Activated CD4-positive, alpha-beta T cell treated with anti-CD3 and anti-CD28 coated beads, Interleukin-2, Interleukin-4, amounts not matched to agents 100 ng/mL and 50 ng/mL, durations not matched to agents 16 hours and 8 hours (primary cell): Measurements from ENCODE around the gene NDUFAF5.

Source experiments
- DNase-seq: peaks from one replicate; pipeline ENCODE4 v3.0.0-alpha.2; 2020; ENCODE audit warnings: low spot score

The NDUFAF5 gene

DNA sequence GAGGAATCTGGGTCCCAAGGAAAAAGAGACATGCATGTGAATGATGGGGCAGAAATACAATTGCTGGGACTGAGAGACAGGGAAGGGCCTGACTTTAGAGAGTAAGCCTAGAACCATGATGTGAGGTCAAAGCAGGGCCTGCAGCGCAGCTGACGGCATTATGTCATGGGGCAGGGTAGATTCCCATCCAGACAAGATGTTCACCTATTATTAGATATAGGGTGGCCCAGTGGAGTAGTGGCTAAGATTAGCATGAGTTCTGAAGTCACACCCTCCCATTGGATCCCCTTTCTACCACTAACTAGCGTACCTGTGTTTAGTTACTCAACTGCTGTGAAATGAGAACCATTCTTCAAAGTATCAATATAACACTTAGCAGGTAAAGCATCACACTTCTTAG is 39.6 kb downstream of the NDUFAF5 start:
- no peak for DNase-seq

DNA sequence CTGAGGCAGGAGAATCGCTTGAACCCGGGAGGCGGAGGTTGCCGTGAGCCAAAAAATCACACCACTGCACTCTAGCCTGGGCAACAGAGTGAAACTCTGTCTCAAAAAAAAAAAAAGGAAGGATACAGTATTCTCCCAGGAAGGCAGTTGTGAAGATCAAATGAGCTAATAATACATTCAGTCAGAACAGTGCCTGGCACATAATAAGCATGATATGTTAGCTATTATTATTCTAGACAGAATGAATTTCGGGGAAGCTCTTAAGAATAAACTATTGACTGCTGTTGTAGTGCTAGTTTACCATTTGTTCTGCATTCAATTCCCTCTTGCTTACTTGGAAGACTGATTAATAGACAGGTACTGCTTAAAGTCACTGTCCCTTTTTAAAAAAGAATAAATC is 40.6 kb downstream of the NDUFAF5 start:
- DNase-seq, result no peak

DNA sequence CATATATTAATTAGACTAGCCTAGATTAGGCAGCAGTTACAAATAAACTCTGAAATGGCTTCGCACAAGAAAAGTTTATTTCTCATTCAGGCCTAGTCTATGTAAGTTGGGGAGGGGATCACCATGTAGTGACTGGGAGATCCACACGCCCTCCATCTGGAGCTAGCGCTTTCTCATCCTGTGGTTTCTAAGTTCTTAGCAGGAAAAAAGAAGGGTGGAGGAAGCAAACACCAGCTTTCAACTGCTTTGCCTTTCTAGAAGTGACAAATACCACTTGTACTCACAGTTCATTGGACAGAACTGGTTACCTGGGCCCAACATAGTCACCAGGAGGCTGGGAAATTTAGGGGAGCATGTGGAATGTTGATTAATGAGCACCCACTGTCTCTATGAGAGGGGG is 46.6 kb downstream of the NDUFAF5 start:
- DNase-seq, result no peak

DNA sequence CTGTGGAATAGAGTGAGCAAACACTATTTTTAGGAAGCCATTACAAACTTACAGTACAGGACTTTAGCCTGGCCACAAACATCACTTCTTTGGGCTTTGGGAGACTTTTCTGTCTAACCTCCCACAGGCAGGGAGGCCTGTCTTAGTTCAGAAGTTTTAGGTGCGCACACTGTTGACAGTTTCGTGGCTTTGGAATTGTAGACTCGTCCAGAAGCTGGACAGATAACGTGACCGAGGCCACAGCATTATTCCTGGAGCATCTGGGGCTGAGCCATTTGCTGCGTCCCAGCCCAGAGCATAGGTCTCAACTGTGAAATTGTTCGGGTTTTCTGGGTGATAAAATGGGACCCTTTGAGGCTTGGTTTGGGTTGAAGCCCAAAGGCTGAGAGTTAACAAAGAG is 53.8 kb downstream of the NDUFAF5 start:
- no peak for DNase-seq

DNA sequence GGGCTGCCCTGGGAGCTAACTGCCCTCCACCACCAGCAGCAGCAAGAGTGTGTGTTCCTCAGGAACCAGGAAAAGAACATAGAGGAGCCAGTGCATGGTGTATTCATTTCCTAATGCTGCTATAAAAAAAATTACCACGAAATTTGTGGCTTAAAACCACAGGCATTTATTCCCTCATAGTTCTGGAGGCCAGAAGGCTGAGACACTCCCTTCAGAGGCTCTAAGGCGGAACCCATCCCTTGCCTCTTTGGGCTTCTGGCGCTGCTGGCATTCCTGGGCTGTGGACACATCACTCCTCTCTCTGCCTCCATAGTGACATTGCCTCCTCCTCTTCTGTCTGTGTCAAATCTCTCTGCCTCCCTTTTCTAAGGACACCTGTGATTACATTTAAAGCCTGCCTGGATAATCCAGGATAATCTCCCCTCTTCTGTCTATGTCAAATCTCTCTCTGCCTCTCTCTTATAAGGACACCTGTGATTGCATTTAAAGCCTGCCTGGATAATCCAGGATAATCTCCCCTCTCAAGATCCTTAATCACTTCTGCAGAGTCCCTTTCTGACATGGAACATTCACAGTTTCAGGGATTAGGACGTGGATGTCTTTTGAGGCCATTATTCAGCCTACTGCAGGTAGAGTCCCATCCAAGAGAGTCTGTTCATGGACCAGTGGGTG is 54.7 kb downstream of the NDUFAF5 start:
- no peak for DNase-seq

DNA sequence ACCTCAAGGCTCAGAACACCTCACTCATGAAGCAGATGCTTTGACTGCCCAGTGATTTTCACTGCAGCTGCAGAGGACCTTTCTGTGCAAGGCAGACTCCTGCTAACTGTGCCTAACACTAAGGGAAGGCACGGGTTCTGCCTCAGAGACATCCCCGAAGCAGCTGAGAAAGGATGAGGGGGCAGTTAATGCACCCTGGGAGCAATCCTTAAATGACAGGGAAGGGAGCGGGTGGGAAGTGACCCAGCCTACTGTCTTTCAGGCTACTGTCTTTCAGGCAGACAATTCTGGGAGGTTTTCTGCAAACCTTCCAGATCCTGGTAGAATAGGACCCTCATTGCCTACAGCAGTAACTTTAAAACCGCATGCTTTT is 55.3 kb downstream of the NDUFAF5 start:
- no peak for DNase-seq

DNA sequence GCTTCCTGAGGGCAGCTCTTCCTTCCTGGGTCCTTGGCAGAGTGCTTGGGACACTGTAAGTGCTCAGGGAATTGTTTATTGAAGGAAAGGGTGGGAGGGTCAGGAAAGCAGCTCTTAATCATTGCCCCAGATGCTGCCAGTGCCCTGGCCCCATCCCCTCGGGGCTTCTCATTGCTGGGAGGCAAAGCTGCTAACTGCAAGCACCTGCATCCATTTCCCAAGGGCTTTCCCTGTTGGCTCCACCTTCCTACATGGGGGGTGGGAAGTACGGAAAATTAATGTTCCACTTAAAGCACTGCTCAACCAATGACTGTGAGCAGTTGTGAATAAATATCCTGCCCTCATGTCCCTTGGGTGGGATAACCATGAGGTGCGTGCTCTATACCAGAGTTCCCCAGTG is 56.4 kb downstream of the NDUFAF5 start:
- no peak for DNase-seq

DNA sequence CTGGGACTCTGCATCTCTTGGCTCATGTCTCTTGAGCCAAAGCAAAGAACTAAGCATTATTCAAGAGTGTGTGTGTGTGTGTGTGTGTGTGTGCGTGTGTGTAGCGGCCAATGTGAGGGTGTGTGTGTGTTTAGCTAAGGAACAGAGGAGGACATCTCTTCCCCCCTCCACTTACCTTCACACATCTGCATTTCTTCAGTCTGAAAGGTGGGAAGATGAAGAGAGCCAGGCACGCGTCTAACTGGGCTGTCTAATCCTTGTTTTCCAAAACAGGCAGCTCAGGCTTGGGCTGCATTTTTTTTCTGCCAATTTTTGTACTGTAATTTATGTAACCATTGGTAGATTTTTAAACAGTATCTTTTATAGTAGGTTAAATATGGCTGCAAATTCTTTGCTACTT is 59.5 kb downstream of the NDUFAF5 start:
- no peak for DNase-seq

DNA sequence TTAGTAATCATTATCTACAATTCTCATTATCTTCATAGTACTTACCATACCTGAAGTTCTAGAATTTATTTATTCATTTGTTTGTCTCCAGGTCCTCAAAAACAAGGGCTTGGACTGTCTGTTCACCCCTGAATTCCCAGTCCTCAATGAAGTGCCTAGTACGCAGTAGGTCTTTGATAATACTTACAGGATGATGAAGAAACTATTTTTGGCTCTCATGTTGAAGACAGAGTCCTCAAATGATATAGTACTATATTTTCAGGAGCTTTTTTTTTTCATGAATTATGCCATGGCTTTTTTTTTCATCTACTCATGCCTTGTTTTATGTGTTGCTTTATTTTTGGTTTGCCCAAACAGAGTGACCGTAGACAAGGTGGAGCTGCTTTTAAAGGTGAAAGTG is 66.5 kb downstream of the NDUFAF5 start:
- no peak for DNase-seq

DNA sequence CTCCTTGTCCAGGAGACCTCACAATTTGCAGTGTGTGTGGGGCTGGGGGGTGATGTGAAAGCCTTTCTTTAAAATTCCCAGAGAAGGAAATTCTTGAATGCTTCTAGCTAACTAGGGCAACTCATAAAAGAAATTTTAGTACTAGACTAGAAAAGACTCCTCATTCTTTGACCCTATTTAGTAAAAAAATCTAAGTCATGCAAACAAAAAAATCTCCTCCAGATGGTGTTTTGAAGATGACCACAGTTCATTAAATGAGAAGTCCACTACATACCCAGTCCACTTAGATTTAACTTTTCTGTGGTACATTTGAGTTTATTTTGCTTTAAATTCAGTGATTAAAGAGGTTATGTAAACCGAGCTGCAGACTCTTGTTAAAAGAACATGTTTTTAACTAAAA is 67.5 kb downstream of the NDUFAF5 start:
- no peak for DNase-seq

DNA sequence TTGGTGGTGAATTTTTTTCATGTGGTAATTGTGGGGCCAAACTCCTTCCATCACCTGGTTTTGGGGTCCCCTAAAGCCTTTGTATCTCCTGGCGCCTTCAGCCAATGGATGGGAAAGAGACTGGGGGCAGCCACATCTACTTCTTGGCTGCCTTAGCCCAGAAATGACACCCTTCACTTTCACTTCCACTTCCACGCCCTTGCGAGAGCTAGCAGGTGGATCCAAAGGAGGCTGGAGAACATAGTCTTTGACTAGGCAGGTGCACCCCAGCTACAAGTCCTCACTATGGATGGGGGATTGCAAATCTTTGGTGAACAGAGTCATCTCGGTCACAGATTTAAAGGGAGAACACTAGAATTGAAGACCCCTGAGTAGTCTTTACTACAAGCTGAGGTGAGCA is 70.8 kb downstream of the NDUFAF5 start:
- no peak for DNase-seq

DNA sequence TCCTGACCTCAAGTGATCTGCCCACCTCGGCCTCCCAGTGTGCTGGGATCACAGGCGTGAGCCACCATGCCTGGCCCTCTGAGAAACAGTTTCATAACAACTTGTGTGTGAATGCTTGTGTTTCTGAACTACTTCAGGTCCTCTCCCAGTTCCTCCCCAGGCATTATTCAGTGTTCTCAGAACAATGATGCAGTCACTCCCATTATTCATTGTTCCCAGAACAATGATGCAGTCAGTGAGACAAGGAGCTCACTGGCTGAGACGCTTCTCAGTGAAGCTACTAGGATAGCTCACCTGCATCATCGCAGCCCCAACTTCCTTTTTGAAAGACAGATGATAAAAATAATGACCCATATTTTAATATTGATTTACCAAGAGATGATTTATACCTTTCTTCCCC is 71.5 kb downstream of the NDUFAF5 start:
- no peak for DNase-seq

DNA sequence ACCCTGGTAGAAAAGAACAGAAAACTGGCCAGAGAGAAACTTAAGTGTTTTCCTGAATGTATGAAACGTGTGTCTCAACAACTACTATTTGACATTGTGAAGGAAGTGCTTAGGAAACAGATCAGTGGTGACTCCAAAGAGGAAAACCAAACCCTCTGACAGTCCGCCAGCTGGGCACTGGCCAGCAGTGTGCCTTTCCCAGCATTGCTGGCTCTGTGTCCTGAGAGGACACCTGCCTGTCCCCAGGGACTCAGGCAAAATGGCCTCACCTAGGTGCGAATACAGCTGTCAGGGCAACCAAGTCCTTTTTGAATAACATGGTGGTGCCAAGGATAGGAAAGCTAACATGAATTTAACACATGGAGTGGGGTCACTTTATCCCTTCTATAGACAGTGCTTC is 72.5 kb downstream of the NDUFAF5 start:
- DNase-seq, result no peak

DNA sequence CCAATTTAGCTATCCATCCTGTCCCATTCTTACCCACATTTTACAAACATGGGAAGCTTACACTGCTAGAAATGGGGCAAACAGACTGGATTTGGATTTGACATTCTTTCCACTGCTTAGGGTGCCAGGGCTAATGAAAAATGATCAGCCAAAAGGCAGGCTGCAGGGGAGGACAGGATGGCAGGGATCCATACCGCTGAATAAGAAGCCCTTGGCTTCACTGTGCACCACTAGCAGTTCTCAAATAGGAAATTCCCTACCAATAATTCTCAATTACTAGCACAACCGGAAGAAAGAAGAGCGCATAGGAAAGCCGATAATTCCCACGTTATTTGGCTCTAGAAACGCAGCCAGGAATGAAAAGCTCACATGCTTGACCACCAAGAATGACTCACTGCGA is 73.1 kb downstream of the NDUFAF5 start:
- DNase-seq, result no peak

DNA sequence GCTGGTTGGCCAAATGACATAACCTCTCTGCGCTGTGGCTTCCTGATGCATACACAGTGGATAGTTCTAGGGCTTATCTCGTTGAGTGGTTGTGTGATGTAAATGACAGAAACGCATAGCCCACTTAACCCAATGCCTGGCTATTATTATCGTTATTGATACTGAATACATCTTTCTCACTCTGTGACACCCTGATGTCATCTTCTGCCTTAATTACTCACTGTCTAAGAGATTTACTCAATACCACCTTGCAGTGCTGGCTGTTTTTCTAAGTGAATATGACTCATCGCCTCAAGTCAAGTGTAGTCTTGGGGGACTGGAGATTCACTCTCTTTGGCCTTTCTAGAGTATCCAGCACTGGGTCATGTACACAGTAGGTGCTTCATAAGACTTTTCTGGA is 73.6 kb downstream of the NDUFAF5 start:
- no peak for DNase-seq

DNA sequence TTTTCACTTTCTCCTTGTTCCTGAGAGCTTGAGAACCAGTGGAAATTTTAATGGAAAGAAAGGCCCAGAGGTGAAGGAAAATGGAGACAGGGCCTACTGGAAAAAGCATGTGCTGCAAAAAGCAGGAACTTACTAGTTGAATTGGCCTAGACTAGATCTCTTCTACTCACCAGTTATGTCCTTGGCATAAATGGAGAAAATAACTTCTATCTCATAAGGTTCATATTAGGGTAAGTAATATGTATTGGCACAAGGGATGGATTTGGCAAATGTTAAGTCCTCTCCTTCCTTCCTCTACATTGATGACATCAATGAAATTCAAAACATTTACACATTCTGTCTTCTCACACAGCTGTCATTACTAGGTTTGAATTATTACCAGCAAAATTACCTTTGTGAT is 74.0 kb downstream of the NDUFAF5 start:
- no peak for DNase-seq

DNA sequence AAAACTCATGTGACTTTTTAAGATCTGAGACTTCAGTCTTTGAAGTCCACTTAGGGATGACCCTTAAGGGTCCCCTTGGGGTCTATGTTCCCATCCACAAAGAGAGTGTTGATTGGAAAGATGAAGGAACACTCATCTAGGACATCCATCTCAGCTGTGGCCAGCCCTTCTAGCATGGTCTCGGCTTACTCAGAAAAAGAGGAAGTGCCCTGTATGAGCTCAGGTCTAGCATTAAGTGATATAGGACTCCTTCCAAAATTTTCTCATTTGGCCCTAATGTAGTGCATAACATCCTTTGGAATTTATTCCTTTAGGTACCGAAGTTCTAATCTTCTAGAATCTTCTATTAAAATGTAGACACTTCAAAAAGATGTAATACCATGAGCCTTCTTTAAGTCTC is 77.4 kb downstream of the NDUFAF5 start:
- DNase-seq, result no peak

DNA sequence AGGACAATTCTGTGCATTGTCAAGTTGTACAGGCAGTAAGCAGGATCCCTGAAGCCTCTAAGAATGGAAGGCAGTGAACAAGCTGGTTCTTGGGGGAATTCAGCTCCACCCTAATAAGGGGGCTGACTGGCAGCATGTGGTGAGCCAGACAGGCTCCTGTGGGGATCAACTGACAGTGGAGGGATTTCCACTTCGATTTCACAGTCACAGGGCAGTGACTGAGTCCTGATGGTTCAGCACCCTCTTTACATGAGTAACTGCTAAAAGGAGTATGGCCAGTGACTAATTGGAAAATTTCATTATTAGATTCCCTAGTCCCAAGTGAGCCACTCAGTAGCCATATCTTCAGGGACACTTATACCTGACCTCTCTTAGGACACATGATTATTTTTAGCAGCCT is 78.4 kb downstream of the NDUFAF5 start:
- DNase-seq, result no peak

DNA sequence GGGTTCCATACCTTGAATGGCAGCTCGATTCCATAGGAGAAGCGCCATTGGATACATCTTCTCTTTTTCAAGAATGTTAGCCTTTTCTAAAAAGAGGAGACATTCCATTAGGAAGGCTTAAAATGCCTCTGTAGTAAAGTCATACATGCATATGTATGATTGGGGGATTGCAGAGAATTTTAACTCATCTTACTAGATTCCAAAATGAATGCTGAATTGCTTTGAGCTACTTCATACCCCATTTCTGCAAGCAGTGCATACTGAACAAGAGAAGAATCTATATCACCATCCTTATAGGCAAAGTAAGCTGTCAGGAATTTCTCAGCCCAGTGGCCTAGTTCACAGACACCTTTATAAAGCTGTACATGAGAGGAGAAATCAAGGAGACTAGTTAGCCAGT is 80.3 kb downstream of the NDUFAF5 start:
- no peak for DNase-seq

DNA sequence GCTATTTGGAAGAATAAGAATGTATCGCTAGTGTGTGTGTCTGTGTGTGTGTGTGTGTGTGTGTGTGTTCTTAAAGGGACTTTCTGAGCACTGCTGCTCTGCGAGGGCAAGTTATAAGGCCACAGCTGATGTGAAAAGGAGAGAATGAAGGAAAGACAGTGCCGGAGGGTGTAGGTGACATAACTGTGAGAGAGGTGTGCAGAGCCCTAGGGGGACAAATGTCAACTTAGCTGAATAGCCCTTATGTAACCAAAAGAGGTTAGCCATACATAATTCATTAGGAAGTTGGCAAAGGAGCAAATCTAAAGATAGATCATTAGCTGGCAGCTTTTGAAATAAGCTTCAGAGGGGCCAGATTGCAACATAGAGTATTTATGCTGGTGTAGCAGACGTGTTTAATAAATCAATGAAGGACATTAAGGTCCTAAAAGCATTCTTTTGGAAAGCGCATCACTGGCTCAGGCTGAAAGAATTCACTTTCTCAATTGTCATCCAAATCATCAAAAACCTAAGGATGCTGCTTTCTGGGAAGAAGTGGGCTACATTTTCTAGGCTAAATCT is 81.0 kb downstream of the NDUFAF5 start:
- no peak for DNase-seq

DNA sequence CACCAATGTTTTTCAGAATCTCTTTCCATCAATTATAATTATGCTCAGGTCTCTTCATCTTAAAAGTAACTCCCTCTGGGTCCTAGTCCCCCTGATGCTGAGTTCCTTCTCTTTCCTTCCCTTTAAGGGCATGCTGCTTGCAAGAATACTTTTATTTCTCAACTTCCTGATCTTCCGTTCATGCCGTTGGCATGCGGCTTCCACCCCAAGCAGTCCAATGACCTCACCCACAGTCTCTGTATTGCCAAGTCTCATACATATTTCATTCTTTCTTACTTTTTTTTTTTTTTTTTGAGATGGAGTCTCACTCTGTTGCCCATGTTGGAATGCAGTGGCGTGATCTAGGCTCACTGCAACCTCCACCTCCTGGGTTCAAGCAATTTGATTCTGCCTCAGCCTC is 83.5 kb downstream of the NDUFAF5 start:
- no peak for DNase-seq

DNA sequence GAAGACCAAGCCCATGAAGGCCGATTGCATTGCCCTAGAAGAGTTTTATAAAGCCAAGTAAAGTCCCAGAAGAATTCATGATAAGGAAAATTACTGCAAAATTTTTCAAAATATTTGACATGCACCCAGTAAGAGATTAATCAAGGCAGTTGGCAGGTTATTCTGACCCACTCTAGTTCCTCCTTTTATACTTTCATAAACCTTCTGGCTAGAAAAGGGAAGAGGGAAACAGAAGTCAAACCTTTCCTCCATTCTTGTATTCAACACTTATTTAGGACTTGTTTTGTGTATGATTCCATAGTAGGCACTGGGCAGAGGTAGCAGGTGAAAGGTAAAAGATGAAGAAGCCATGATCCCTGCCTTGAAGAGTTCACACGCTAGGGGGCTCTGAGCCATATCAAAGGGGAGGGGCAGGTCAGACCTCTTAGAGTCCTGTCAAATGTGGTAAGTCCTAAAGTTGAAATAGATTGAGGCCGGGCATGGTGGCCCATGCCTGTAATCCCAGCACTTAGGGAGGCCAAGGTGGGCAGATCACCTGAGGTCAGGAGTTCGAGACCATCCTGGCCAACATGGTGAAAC is 85.4 kb downstream of the NDUFAF5 start:
- no peak for DNase-seq
